HepG2 (cell line): ENCODE results near the gene MCTS1. TPM values are rescaled to one million over a fixed set of nuclear protein-coding genes. Genes with fewer than 3 reads are reported as not detected.

Experiments
- CBX2 ChIP-seq, 2 experiments: fragments of 200-600 bp in 1 of 2; sonication (generic); formaldehyde crosslinking in 1 of 2; IDR thresholded peaks; 2 replicates each; pipeline versions ENCODE4 v1.7.0 to v1.8.1; 2018 to 2022; ENCODE audit warnings: low read depth in 2 of 2, low read length in 1 of 2, mild to moderate bottlenecking in 1 of 2, missing genetic modification reagents in 1 of 2
- CHD4 ChIP-seq: fragments of 200-600 bp; sonication (generic); IDR thresholded peaks from 2 replicates; pipeline ENCODE4 v1.7.0; 2017; ENCODE audit warnings: mild to moderate bottlenecking, low read length, borderline replicate concordance
- EZH2 ChIP-seq: conservative IDR thresholded peaks from 2 replicates; pipeline ENCODE4 v1.6.1; 2012; ENCODE audit warnings: mild to moderate bottlenecking, low read depth, low read length, moderate library complexity
- KDM2A ChIP-seq: sonication (generic); formaldehyde crosslinking; IDR thresholded peaks from 2 replicates; pipeline ENCODE4 v1.4.0; 2020; ENCODE audit warnings: low read depth, missing genetic modification reagents, borderline replicate concordance
- KMT2B ChIP-seq: IDR thresholded peaks from 2 replicates; pipeline ENCODE4 v1.6.1; 2016; ENCODE audit warnings: missing genetic modification reagents, missing compliant biosample characterization
- LCORL ChIP-seq, 2 experiments: fragments of 450-650 bp in 1 of 2; sonication (generic) in 1 of 2; formaldehyde crosslinking in 1 of 2; IDR thresholded peaks; 2 replicates each; pipeline versions ENCODE4 v1.5.0 to v1.6.1; 2017 to 2020; ENCODE audit warnings: antibody characterized with exemption in 1 of 2, missing genetic modification reagents in 1 of 2
- MAFK ChIP-seq, 2 experiments: IDR thresholded peaks in 1 of 2; conservative IDR thresholded peaks in 1 of 2; 2 replicates each; pipeline ENCODE4 v1.6.1; 2011; ENCODE audit warnings: improper control_type of control experiment in 2 of 2, low read length in 2 of 2
- MIER3 ChIP-seq: IDR thresholded peaks from 2 replicates; pipeline ENCODE4 v1.6.1; 2016; ENCODE audit warnings: missing compliant biosample characterization, borderline replicate concordance
- NFATC3 ChIP-seq: sonication (generic); formaldehyde crosslinking; IDR thresholded peaks from 2 replicates; pipeline ENCODE4 v1.5.1; 2020; ENCODE audit warnings: mild to moderate bottlenecking, missing genetic modification reagents
- ZBTB21 ChIP-seq: sonication (generic); formaldehyde crosslinking; IDR thresholded peaks from 2 replicates; pipeline ENCODE4 v1.4.0; 2020; ENCODE audit warnings: missing genetic modification reagents
- ZC3H4 ChIP-seq: sonication (generic); formaldehyde crosslinking; IDR thresholded peaks from 2 replicates; pipeline ENCODE4 v1.4.0; 2020; ENCODE audit warnings: missing genetic modification reagents, borderline replicate concordance
- ZNF513 ChIP-seq: sonication (generic); formaldehyde crosslinking; conservative IDR thresholded peaks from 2 replicates; pipeline ENCODE4 v1.5.0; 2020; ENCODE audit warnings: missing genetic modification reagents
- ZNF547 ChIP-seq: sonication (generic); formaldehyde crosslinking; IDR thresholded peaks from 2 replicates; pipeline ENCODE4 v1.5.1; 2020; ENCODE audit warnings: mild to moderate bottlenecking, missing genetic modification reagents
- ZNF703 ChIP-seq: sonication (generic); formaldehyde crosslinking; IDR thresholded peaks from 2 replicates; pipeline ENCODE4 v1.5.1; 2020; ENCODE audit warnings: missing genetic modification reagents, mild to moderate bottlenecking, moderate library complexity, borderline replicate concordance
- ZNF724P ChIP-seq: sonication (generic); formaldehyde crosslinking; IDR thresholded peaks from 2 replicates; pipeline ENCODE4 v1.8.0; 2022; ENCODE audit warnings: missing genetic modification reagents, borderline replicate concordance
- ZNF780A ChIP-seq: sonication (generic); formaldehyde crosslinking; IDR thresholded peaks from 2 replicates; pipeline ENCODE4 v1.8.0; 2022; ENCODE audit warnings: mild to moderate bottlenecking, missing genetic modification reagents, moderate library complexity
- polyA plus RNA-seq, 8 experiments: library from polyadenylated mRNA; depleted of rRNA in 3 of 8; stranded (reverse) in 7 of 8; unstranded in 1 of 8; fragments of >200 nt; fragmentation: Illumina TruSeq in 4 of 8; extraction: Trizol in 4 of 8; gene quantifications; 2 replicates each; pipeline versions ENCODE4 v1.2.1 to v1.2.3, GENCODE V29; 2011 to 2016; ENCODE audit warnings: low read depth in 4 of 8, missing spikeins in 1 of 8, mixed read lengths in 1 of 8; ENCODE audit not compliant: insufficient read depth in 1 of 8
- total RNA-seq, 5 experiments: library from RNA; depleted of rRNA; stranded (reverse); fragments of >200 nt; fragmentation: Illumina TruSeq; extraction: Trizol; gene quantifications; 2 replicates each; pipeline ENCODE4 v1.2.3, GENCODE V29; 2016; ENCODE audit warnings: low read depth in 1 of 5
- TF ChIP-seq, protein P1 (sequence below): sonication (generic); formaldehyde crosslinking; IDR thresholded peaks from 2 replicates; pipeline ENCODE4 v1.4.0; 2020; ENCODE audit warnings: mild to moderate bottlenecking, missing genetic modification reagents
- TF ChIP-seq, protein P2 (sequence below): IDR thresholded peaks from 2 replicates; pipeline ENCODE4 v1.6.1; 2016; ENCODE audit warnings: mild to moderate bottlenecking, missing biosample characterization, missing genetic modification reagents

The MCTS1 gene
- total and polyA plus RNA-seq, 2 of the 13 experiments (the other 11 are each of a cell fraction or from before 2014, with no cell fraction given), result 30.1 to 59.0 TPM

DNA sequence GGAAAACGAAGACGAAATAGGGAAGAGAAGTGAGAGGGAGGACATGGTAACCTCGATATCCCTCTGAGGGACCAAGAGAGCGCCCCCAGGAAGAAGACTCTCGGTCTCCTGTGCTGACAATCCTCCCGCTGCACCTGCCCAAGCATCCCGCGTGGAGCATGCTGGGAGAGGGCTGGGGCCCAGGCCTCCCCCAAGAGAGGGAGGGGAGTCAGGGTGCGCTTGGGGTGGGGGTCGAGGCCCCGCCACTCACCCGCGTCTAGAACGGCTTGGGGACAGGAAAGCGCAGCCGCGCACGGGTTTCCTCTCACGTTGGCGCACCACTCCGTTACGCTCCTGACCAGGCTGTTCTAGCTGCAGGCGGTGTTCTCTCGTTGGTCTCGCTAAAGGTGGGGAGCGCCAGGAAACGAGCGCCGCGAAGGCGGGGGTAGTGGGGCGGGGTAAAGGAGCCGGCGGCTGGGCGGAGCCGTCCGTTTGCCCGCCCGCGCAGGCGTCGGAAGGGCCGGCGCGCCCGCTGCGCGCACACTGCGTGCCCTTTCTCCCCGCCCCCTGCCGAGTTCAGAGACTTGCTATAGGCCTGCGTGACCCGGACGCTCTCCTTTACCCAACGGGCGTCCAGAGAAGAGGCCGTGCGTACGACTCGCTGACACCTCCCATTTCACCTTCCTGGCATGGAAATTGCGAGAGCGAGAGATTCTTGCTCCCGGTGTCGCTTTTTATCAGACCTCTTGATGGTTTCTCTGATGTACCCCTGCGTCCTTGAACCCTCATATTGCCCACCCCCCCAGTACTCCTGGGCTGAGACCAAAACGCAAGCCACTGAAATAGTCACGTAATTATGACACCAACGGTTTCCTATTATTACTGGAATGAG lies 26.0 kb downstream of the MCTS1 start, which contains the start of gene C1GALT1C1 (continued):
- no peak for TF ChIP-seq CBX2 (IDR thresholded peaks at IDR 0.05; ENCODE audit: low read depth, low read length)
- no peak for TF ChIP-seq CBX2 (CRISPR knock-in tag; IDR thresholded peaks at IDR 0.05; ENCODE audit: low read depth)
- TF ChIP-seq KDM2A (CRISPR knock-in tag), result peak; percentile 62; the same call in 1 of the 2 replicates
- TF ChIP-seq, protein P1, sequence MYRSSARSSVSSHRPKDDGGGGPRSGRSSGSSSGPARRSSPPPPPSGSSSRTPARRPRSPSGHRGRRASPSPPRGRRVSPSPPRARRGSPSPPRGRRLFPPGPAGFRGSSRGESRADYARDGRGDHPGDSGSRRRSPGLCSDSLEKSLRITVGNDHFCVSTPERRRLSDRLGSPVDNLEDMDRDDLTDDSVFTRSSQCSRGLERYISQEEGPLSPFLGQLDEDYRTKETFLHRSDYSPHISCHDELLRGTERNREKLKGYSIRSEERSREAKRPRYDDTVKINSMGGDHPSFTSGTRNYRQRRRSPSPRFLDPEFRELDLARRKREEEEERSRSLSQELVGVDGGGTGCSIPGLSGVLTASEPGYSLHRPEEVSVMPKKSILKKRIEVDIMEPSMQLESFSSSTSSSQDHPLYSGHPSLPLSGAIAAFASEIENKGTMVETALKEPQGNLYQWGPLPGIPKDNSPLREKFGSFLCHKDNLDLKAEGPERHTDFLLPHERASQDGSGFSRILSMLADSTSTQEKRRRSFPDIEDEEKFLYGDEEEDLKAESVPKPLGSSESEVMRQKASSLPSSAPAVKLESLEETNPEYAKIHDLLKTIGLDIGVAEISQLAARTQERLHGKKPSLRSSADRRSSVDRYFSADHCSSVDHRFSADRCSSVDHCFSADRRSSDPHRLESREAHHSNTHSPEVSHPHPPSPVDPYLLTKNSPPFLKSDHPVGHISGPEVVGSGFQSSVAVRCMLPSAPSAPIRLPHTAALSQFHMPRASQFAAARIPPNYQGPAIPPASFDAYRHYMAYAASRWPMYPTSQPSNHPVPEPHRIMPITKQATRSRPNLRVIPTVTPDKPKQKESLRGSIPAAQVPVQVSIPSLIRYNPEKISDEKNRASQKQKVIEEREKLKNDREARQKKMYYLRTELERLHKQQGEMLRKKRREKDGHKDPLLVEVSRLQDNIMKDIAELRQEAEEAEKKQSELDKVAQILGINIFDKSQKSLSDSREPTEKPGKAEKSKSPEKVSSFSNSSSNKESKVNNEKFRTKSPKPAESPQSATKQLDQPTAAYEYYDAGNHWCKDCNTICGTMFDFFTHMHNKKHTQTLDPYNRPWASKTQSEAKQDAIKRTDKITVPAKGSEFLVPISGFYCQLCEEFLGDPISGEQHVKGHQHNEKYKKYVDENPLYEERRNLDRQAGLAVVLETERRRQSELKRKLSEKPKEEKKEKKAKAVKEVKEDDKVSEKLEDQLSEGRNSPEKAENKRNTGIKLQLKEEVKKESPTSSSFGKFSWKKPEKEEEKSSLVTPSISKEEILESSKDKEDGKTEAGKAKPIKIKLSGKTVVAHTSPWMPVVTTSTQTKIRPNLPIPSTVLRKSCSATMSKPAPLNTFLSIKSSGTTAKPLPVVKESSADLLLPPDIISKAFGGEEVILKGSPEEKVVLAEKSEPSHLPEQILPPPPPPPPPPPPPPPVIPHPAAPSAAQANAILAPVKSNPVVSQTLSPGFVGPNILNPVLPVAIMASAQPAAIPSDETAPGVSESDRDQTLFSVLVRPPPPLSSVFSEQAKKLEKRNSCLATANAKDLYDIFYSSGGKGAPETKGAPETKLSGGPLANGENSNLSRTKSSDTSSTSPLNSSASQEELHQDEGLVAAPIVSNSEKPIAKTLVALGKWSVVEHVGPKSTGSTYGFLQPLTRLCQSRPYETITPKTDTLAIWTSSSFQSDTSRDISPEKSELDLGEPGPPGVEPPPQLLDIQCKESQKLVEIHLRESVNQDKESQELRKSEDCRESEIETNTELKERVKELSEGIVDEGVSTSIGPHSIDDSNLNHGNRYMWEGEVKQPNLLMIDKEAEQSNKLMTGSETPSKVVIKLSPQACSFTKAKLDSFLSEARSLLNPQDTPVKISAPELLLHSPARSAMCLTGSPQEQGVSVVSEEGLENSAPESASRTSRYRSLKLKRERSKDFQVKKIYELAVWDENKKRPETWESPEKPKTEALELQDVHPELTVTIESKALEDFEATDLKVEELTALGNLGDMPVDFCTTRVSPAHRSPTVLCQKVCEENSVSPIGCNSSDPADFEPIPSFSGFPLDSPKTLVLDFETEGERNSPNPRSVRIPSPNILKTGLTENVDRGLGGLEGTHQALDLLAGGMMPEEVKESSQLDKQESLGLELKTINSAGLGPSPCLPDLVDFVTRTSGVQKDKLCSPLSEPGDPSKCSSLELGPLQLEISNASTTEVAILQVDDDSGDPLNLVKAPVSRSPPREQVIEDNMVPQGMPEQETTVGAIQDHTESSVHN (CRISPR knock-in tag), result no peak
- no peak for TF ChIP-seq ZC3H4
- TF ChIP-seq ZNF513 (CRISPR knock-in tag), result no peak
- TF ChIP-seq ZBTB21 (CRISPR knock-in tag), result no peak
- no peak for TF ChIP-seq NFATC3 (CRISPR knock-in tag)
- TF ChIP-seq CHD4, result no peak
- TF ChIP-seq EZH2, result no peak
- no peak for TF ChIP-seq ZNF724P (CRISPR knock-in tag)
- no peak for TF ChIP-seq ZNF780A (CRISPR knock-in tag)
- no peak for TF ChIP-seq ZNF547
- TF ChIP-seq, protein P2, sequence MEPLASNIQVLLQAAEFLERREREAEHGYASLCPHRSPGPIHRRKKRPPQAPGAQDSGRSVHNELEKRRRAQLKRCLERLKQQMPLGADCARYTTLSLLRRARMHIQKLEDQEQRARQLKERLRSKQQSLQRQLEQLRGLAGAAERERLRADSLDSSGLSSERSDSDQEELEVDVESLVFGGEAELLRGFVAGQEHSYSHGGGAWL (CRISPR knock-in tag), result no peak
- no peak for TF ChIP-seq ZNF703
- TF ChIP-seq MAFK (conservative IDR thresholded peaks at IDR 0.05 in 1 of 2, IDR thresholded peaks at IDR 0.05 in 1 of 2; ENCODE audit: low read length in 2 of 2), result no peak
- TF ChIP-seq MIER3 (CRISPR knock-in tag), result no peak
- TF ChIP-seq KMT2B (CRISPR knock-in tag), result no peak
- no peak for TF ChIP-seq LCORL (IDR thresholded peaks at IDR 0.05)
- TF ChIP-seq LCORL (CRISPR knock-in tag; IDR thresholded peaks at IDR 0.05), result peak; percentile 65; the same call in 1 of the 2 replicates
